ENCODE results near the gene LGALS3BP.
"Not testable (repeated sequence)": the region's sequence is repeated elsewhere in the genome, so short reads cannot be mapped to it uniquely, and the experiment has no call there.

LGALS3BP gene

DNA sequence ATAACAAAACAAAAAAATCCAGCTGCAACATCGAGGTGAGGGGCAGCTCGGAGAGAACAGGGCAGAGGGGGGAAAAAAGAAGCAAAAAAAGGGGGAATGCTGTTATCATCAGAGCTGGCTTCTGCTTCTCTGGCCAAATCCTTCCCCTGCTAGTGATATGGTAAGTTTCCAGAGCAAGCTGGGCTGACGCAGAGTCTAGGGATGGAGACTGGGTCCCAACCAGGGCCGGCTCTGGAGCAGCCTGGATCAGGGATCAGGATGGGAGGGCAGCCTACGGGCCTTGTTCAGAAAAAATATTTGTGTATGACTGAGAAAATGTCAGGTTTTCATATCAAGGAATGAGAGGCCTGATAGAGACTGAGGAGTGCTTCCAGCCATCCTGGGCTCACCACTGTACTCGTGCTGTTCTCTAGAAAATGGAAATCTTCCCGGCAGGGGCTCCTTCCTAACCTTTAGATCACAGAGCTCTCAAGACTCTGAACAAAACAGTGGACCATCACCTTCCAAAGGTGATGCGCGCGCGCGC is 43.5 kb upstream of the LGALS3BP start:
- peaks cover 6 to 11% of the 10 kb centered on the region in 2 donors for H3K27me3 ChIP-seq (ENCODE audit: control insufficient read depth in 1 of 2, insufficient read depth in 2 of 2, low read length in 2 of 2)
- H3K36me3 ChIP-seq (ENCODE audit: control insufficient read depth in 1 of 2, insufficient read depth in 2 of 2, low read length in 2 of 2), result no peaks in the 10 kb centered on the region
- H3K4me1 ChIP-seq (ENCODE audit: control insufficient read depth in 1 of 2, insufficient read depth in 2 of 2, low read length in 2 of 2), result peaks cover 56 to 77% of the 10 kb centered on the region in 2 donors
- peak overlapping the region in 1 of 2 donors; percentile 66 for H3K4me3 ChIP-seq (ENCODE audit: low read depth in 1 of 2, low read length in 2 of 2)
- no peak overlapping the region for H3K27ac ChIP-seq (ENCODE audit: low read depth, low read length)
- H3K9me3 ChIP-seq (ENCODE audit: control insufficient read depth in 1 of 2, low read length in 2 of 2), result no peaks in the 10 kb centered on the region
- no peak overlapping the region for H3K9ac ChIP-seq (ENCODE audit: low read depth in 1 of 2, low read length in 2 of 2)

DNA sequence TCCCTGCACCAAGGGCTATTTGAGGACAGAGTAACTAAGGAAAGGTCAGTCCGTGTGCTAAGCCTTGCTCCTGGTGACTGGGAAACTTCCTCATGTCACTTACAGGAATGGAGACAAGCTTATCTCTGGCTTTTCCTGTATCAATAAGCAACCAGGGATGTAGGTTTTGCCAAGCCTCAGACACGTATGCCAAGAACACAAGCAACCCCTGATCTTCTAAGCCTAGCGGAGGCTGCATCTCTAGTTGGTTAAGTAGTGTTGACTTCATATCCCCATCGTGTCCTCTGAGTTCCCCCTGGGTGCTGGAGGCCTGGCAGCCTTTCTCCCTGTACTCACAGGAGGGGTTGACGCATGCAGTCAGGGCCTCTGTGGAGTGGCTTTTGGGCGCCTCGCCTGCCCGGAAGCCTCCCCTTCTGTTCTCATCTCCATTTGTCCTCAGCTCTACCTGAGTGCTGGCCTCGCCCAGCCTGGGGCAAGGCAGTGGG is 42.8 kb upstream of the LGALS3BP start:
- H3K4me3 ChIP-seq (ENCODE audit: low read depth in 1 of 2, low read length in 2 of 2), result no peak overlapping the region
- H3K9me3 ChIP-seq (ENCODE audit: control insufficient read depth in 1 of 2, low read length in 2 of 2), result no peaks in the 10 kb centered on the region
- H3K27ac ChIP-seq (ENCODE audit: low read depth, low read length), result no peak overlapping the region
- H3K4me1 ChIP-seq (ENCODE audit: control insufficient read depth in 1 of 2, insufficient read depth in 2 of 2, low read length in 2 of 2), result peaks cover 49 to 70% of the 10 kb centered on the region in 2 donors
- no peak overlapping the region for H3K9ac ChIP-seq (ENCODE audit: low read depth in 1 of 2, low read length in 2 of 2)
- no peaks in the 10 kb centered on the region for H3K36me3 ChIP-seq (ENCODE audit: control insufficient read depth in 1 of 2, insufficient read depth in 2 of 2, low read length in 2 of 2)
- peaks cover 6 to 8% of the 10 kb centered on the region in 2 donors for H3K27me3 ChIP-seq (ENCODE audit: control insufficient read depth in 1 of 2, insufficient read depth in 2 of 2, low read length in 2 of 2)

DNA sequence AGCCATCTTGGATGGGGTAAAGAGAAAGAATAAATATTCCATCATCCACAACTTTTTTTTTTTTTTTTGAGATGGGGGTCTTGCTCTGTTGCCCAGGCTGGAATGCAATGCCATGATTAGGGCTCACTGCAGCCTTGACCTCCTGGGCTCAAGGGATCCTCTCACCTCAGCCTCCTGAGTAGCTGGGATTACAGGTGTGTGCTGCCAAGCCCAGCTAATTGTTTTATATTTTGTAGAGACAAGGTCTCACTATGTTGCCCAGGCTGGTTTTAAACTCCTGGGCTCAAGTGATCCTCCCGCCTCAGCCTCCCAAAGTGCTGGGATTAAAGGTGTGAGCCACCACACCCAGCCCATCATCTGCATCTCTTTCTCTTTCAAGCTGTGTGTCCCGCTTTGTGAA is 42.2 kb upstream of the LGALS3BP start:
- not testable (repeated sequence) for H3K27ac ChIP-seq (ENCODE audit: low read depth, low read length); H3K4me3 ChIP-seq (ENCODE audit: low read depth in 1 of 2, low read length in 2 of 2); H3K9me3 ChIP-seq (ENCODE audit: control insufficient read depth in 1 of 2, low read length in 2 of 2); H3K36me3 ChIP-seq (ENCODE audit: control insufficient read depth in 1 of 2, insufficient read depth in 2 of 2, low read length in 2 of 2); H3K27me3 ChIP-seq (ENCODE audit: control insufficient read depth in 1 of 2, insufficient read depth in 2 of 2, low read length in 2 of 2); H3K9ac ChIP-seq (ENCODE audit: low read depth in 1 of 2, low read length in 2 of 2)
- peaks cover 43 to 64% of the 10 kb centered on the region in 2 donors for H3K4me1 ChIP-seq (ENCODE audit: control insufficient read depth in 1 of 2, insufficient read depth in 2 of 2, low read length in 2 of 2)

DNA sequence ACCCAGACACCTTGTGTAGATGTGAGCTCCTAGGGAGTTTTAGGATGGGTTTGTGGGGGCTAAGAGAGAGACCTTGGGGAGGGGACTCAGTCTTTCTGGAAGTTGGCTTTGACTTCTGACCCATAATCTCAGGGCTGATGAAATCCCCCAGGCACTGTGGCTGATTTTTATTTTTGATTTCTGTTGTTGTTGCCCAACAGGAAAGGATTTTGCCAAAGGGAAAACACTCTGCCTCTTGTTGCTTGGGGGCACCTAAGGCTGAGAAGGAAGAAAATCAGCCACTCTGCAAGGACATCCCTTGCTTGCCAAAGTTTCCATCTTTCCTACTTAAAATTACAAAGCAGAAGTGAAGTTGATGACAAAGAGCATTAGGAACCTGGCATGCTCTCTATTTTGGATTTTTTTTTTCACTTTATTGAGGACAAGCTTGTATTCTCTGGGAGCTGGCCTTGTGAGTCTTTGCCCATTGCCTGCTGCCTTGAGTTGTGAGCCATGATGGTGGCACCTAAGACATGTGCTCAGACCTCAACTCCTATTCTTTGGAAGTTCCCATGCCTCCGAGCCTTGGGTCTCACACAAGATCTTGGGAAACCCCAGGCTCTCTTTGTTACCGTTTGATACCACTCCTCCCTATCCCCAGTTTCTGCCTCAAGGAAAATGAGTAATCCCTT is 41.0 kb upstream of the LGALS3BP start:
- Histone ChIP-seq H3K9me3 (ENCODE audit: control insufficient read depth in 1 of 2, low read length in 2 of 2) (no peaks in the 10 kb centered on the region), H3K27ac (ENCODE audit: low read depth, low read length) (no peak overlapping the region), H3K4me1 (ENCODE audit: control insufficient read depth in 1 of 2, insufficient read depth in 2 of 2, low read length in 2 of 2) (peaks cover 32 to 55% of the 10 kb centered on the region in 2 donors), H3K9ac (ENCODE audit: low read depth in 1 of 2, low read length in 2 of 2) (no peak overlapping the region), H3K27me3 (ENCODE audit: control insufficient read depth in 1 of 2, insufficient read depth in 2 of 2, low read length in 2 of 2) (peaks cover 0 to 6% of the 10 kb centered on the region in 2 donors), H3K36me3 (ENCODE audit: control insufficient read depth in 1 of 2, insufficient read depth in 2 of 2, low read length in 2 of 2) (no peaks in the 10 kb centered on the region), H3K4me3 (ENCODE audit: low read depth in 1 of 2, low read length in 2 of 2) (no peak overlapping the region)

DNA sequence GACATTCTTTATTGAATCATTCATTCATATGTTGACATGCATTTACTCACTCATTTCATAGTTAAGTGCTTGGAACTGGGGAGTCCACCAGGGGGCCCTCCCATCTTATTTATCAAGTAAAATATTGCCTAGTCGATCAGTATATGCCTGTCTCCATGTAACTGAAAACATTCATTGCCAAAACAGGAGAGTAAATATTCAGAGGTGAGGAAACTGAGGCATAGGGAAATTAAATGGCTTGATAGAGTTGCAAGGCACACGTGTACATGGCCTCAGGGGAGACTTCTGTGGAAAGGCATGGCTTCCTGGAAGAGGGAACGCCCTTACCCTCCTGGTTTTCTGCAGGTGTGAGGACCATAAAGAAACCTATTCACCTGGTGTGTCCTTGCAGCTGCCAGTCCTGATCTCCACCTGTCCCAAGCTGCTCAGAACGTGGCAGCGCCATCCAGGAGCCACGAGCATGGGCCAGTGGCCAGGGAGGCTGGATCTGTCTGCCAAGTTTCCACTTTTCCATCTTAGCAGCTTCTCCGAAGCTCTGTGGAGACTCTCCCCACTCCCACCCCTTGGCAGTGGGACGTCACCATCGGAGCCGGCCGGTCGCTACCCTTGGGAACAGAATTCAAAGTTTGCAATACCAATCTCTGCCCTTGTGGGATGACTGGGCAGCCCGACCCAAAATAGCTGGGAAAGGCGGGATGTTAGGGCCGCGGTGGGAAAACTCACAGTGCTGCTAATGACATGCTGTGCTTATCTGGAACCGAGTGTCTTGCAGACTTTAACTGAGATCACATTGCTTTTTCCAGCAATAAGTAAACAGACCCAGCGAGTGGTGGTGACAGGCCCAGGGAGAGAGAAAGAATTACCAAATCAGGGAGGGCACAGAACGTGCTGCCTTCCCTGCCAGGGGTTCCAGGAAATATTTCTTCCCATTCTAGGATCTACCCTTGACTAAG is 40.2 kb upstream of the LGALS3BP start:
- peak overlapping the region in 1 of 2 donors; percentile 40 for H3K9ac ChIP-seq (ENCODE audit: low read depth in 1 of 2, low read length in 2 of 2)
- peaks cover 24 to 48% of the 10 kb centered on the region in 2 donors for H3K4me1 ChIP-seq (ENCODE audit: control insufficient read depth in 1 of 2, insufficient read depth in 2 of 2, low read length in 2 of 2)
- no peaks in the 10 kb centered on the region for H3K36me3 ChIP-seq (ENCODE audit: control insufficient read depth in 1 of 2, insufficient read depth in 2 of 2, low read length in 2 of 2)
- peak overlapping the region; percentile 7 for H3K27ac ChIP-seq (ENCODE audit: low read depth, low read length)
- H3K27me3 ChIP-seq (ENCODE audit: control insufficient read depth in 1 of 2, insufficient read depth in 2 of 2, low read length in 2 of 2), result peaks cover 0 to 6% of the 10 kb centered on the region in 2 donors
- peaks cover 0 to 2% of the 10 kb centered on the region in 2 donors for H3K9me3 ChIP-seq (ENCODE audit: control insufficient read depth in 1 of 2, low read length in 2 of 2)
- no peak overlapping the region for H3K4me3 ChIP-seq (ENCODE audit: low read depth in 1 of 2, low read length in 2 of 2)

DNA sequence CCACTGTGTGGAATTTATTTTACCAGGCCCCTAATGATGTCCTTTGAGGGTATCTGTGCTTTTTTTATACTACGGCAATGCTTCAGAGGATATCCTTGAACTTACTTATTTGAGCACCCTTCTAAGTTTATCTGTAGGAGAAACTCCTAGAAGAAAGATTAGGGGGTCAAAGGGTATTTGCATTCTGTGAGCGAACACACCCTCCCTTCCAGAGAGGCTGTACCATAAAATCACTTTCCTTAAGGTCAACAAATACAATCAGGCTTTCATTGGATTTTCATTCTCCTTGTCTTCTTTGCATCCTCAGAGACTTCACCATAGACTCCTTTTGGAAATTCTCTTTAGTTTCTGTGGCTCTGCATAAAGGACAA is 39.5 kb upstream of the LGALS3BP start:
- Histone ChIP-seq H3K36me3 (ENCODE audit: control insufficient read depth in 1 of 2, insufficient read depth in 2 of 2, low read length in 2 of 2) (no peaks in the 10 kb centered on the region), H3K9ac (ENCODE audit: low read depth in 1 of 2, low read length in 2 of 2) (no peak overlapping the region), H3K27ac (ENCODE audit: low read depth, low read length) (no peak overlapping the region), H3K4me3 (ENCODE audit: low read depth in 1 of 2, low read length in 2 of 2) (no peak overlapping the region), H3K27me3 (ENCODE audit: control insufficient read depth in 1 of 2, insufficient read depth in 2 of 2, low read length in 2 of 2) (peaks cover 0 to 6% of the 10 kb centered on the region in 2 donors), H3K4me1 (ENCODE audit: control insufficient read depth in 1 of 2, insufficient read depth in 2 of 2, low read length in 2 of 2) (peaks cover 20 to 43% of the 10 kb centered on the region in 2 donors), H3K9me3 (ENCODE audit: control insufficient read depth in 1 of 2, low read length in 2 of 2) (peaks cover 0 to 3% of the 10 kb centered on the region in 2 donors)

DNA sequence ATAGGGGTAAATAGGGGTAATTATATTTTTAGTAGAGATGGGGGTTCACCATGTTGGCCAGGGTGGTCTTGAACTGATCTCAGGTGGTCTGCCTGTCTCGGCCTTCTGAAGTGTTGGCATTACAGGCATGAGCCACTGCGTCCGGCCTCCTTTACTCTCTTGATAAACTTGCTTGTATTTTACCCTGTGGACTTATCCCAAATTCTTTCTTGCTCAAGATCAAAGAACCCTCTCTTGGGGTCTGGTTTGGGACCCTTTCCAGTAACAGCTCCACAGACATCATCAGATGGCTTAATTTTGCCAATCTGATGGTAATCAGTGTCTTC is 38.6 kb upstream of the LGALS3BP start:
- Histone ChIP-seq H3K9me3 (ENCODE audit: control insufficient read depth in 1 of 2, low read length in 2 of 2) (peaks cover 0 to 3% of the 10 kb centered on the region in 2 donors), H3K4me3 (ENCODE audit: low read depth in 1 of 2, low read length in 2 of 2) (no peak overlapping the region), H3K9ac (ENCODE audit: low read depth in 1 of 2, low read length in 2 of 2) (no peak overlapping the region), H3K36me3 (ENCODE audit: control insufficient read depth in 1 of 2, insufficient read depth in 2 of 2, low read length in 2 of 2) (no peaks in the 10 kb centered on the region), H3K4me1 (ENCODE audit: control insufficient read depth in 1 of 2, insufficient read depth in 2 of 2, low read length in 2 of 2) (peaks cover 20 to 39% of the 10 kb centered on the region in 2 donors), H3K27ac (ENCODE audit: low read depth, low read length) (no peak overlapping the region), H3K27me3 (ENCODE audit: control insufficient read depth in 1 of 2, insufficient read depth in 2 of 2, low read length in 2 of 2) (peaks cover 0 to 5% of the 10 kb centered on the region in 2 donors)

DNA sequence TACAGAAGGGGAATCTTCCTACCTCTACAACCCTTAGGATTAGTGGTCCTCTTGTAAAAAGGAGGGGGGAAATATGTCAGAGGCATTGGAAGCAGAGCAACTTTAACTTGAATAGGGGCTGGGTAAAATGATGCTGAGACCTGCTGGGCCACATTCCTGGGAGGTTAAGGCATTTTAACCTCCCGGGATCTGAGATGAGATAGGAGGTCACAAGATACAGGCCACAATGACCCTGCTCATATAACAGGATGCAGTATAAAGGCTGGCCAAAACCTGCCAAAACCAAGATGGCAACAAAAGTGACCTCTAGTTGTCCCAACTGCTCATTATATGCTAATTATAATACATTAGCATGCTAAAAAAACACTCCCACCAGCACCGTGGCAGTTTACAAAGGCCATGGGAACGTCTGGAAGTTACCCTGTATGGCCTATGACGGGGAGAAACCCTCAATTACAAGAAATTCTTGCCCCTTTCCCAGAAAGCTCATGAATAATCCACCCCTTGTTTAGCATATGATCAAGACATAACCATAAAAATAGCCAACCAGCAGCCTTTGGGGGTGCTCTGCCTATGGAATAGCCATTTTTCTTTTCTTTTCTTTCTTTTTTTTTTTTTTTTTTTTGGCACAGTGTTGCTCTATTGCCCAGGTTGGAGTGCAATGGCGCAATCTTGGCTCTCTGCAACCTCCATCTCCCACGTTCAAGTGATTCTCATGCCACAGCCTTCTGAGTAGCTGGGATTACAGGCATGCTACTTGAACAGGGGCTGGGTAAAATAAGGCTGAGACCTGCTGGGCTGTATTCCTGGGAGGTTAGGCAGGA is 38.0 kb upstream of the LGALS3BP start:
- no peak overlapping the region for H3K27ac ChIP-seq (ENCODE audit: low read depth, low read length)

DNA sequence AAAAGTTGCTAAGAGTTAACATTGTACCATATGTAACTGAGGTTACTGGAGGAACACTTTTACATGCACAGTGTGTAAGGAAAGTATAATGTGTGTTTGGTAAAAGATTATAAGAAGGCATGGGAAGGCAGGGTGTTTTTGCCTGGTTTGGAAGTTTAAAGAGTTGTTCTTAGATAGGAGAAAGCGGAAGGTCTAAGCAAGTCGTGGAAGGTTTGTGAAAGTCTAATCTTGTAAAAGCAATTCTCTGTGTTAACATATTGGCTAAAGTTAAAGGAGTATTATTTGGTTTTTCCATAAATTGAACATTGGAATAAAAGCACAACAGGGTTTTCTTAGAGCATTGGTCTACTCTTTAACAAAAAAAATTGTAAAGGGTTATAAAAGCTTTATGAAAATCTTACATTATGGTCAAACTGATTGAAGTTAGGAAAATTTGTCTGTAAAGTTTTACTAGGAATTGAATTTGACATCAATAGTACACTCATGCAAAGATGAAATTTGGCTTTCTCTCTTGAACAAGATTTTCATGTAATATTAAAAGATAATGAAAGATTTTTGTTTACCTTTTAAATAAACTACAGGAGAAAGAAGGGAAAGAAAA is 34.5 kb upstream of the LGALS3BP start:
- no peak overlapping the region for H3K9ac ChIP-seq (ENCODE audit: low read depth in 1 of 2, low read length in 2 of 2)
- H3K4me1 ChIP-seq (ENCODE audit: control insufficient read depth in 1 of 2, insufficient read depth in 2 of 2, low read length in 2 of 2), result peaks cover 8 to 13% of the 10 kb centered on the region in 2 donors
- peaks cover 0 to 3% of the 10 kb centered on the region in 2 donors for H3K9me3 ChIP-seq (ENCODE audit: control insufficient read depth in 1 of 2, low read length in 2 of 2)
- H3K27ac ChIP-seq (ENCODE audit: low read depth, low read length), result no peak overlapping the region
- H3K27me3 ChIP-seq (ENCODE audit: control insufficient read depth in 1 of 2, insufficient read depth in 2 of 2, low read length in 2 of 2), result no peaks in the 10 kb centered on the region
- H3K4me3 ChIP-seq (ENCODE audit: low read depth in 1 of 2, low read length in 2 of 2), result no peak overlapping the region
- H3K36me3 ChIP-seq (ENCODE audit: control insufficient read depth in 1 of 2, insufficient read depth in 2 of 2, low read length in 2 of 2), result no peaks in the 10 kb centered on the region

More for the DNA sequence above, 38.0 kb upstream of the LGALS3BP start:
- Histone ChIP-seq H3K4me3 (ENCODE audit: low read depth in 1 of 2, low read length in 2 of 2) (no peak overlapping the region), H3K9me3 (ENCODE audit: control insufficient read depth in 1 of 2, low read length in 2 of 2) (peaks cover 0 to 3% of the 10 kb centered on the region in 2 donors), H3K36me3 (ENCODE audit: control insufficient read depth in 1 of 2, insufficient read depth in 2 of 2, low read length in 2 of 2) (no peaks in the 10 kb centered on the region), H3K4me1 (ENCODE audit: control insufficient read depth in 1 of 2, insufficient read depth in 2 of 2, low read length in 2 of 2) (peaks cover 20 to 33% of the 10 kb centered on the region in 2 donors), H3K9ac (ENCODE audit: low read depth in 1 of 2, low read length in 2 of 2) (no peak overlapping the region), H3K27me3 (ENCODE audit: control insufficient read depth in 1 of 2, insufficient read depth in 2 of 2, low read length in 2 of 2) (no peaks in the 10 kb centered on the region)
